ENCODE results near the gene LIPG.
"Not testable (repeated sequence)": the region's sequence is repeated elsewhere in the genome, so short reads cannot be mapped to it uniquely, and the experiment has no call there.

LIPG gene

GRCh38 chr18:49572611-49573345 is 10.9 kb downstream of the LIPG start:
- H3K4me3 ChIP-seq (ENCODE audit: low read length): no peak overlapping the region
- DNase-seq (ENCODE audit: low read depth): no peak
- TF ChIP-seq CTCF (conservative IDR thresholded peaks at IDR 0.05; ENCODE audit: low read depth, low read length): no peak

GRCh38 chr18:49573835-49574234 is 12.0 kb downstream of the LIPG start:
- no peak for DNase-seq (ENCODE audit: low read depth)
- no peak for TF ChIP-seq CTCF (conservative IDR thresholded peaks at IDR 0.05; ENCODE audit: low read depth, low read length)
- H3K4me3 ChIP-seq (ENCODE audit: low read length): no peak overlapping the region

DNA sequence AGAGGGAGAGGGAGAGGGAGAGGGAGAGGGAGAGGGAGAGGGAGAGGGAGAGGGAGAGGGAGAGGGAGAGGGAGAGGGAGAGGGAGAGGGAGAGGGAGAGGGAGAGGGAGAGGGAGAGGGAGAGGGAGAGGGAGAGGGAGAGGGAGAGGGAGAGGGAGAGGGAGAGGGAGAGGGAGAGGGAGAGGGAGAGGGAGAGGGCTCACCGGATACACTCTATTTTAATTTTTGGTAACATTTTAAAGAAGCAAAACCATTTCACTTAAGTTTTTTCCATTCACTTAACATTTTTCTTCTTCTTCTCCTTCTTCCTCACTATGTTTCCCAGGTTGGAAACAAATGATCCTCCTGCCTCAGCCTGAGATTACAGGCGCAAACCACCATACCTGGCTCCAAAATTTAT is 17.2 kb downstream of the LIPG start:
- not testable (repeated sequence) for H3K4me3 ChIP-seq (ENCODE audit: low read length)

GRCh38 chr18:49579583-49579982 is 17.7 kb downstream of the LIPG start:
- H3K4me3 ChIP-seq (ENCODE audit: low read length); DNase-seq (ENCODE audit: low read depth): not testable (repeated sequence)

More for the DNA sequence above, 17.2 kb downstream of the LIPG start:
- not testable (repeated sequence) for DNase-seq (ENCODE audit: low read depth)

GRCh38 chr18:49580279-49580678 is 18.4 kb downstream of the LIPG start:
- TF ChIP-seq CTCF (conservative IDR thresholded peaks at IDR 0.05; ENCODE audit: low read depth, low read length): no peak

DNA sequence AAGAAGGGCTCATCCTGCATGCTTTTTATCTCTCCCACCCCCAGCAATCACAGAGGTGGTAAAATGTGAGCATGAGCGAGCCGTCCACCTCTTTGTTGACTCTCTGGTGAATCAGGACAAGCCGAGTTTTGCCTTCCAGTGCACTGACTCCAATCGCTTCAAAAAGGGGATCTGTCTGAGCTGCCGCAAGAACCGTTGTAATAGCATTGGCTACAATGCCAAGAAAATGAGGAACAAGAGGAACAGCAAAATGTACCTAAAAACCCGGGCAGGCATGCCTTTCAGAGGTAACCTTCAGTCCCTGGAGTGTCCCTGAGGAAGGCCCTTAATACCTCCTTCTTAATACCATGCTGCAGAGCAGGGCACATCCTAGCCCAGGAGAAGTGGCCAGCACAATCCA is 19.5 kb downstream of the LIPG start:
- TF ChIP-seq CTCF (conservative IDR thresholded peaks at IDR 0.05; ENCODE audit: low read depth, low read length): no peak
- DNase-seq (ENCODE audit: low read depth): no peak
- no peak overlapping the region for H3K4me3 ChIP-seq (ENCODE audit: low read length)

More at GRCh38 chr18:49580279-49580678, 18.4 kb downstream of the LIPG start:
- no peak for DNase-seq (ENCODE audit: low read depth)
- no peak overlapping the region for H3K4me3 ChIP-seq (ENCODE audit: low read length)

- H3K4me3 ChIP-seq (ENCODE audit: low read length): no peak overlapping the region
- DNase-seq (ENCODE audit: low read depth): no peak
These were observed 20.7 kb downstream of the LIPG start for GRCh38 chr18:49582579-49582978.

More at GRCh38 chr18:49582579-49582978, 20.7 kb downstream of the LIPG start:
- TF ChIP-seq CTCF (conservative IDR thresholded peaks at IDR 0.05; ENCODE audit: low read depth, low read length): no peak

All from retinal pigment epithelial cell (primary cell).